ENCODE data around the gene GLRX5.

The GLRX5 gene

GRCh38 chr14:95555053-95555452, 20.2 kb downstream of the GLRX5 start:
- no peak overlapping the region for H3K4me3 ChIP-seq (ENCODE audit: control insufficient read depth, low read depth, low read length)
- DNase-seq (ENCODE audit: low read depth): no peak
- TF ChIP-seq CTCF (conservative IDR thresholded peaks at IDR 0.05; ENCODE audit: control insufficient read depth, insufficient read depth, low read depth, low read length): no peak

GRCh38 chr14:95557291-95557690, 22.4 kb downstream of the GLRX5 start:
- H3K4me3 ChIP-seq (ENCODE audit: control insufficient read depth, low read depth, low read length): no peak overlapping the region
- DNase-seq (ENCODE audit: low read depth): no peak
- no peak for TF ChIP-seq CTCF (conservative IDR thresholded peaks at IDR 0.05; ENCODE audit: control insufficient read depth, insufficient read depth, low read depth, low read length)

GRCh38 chr14:95557832-95558231, 23.0 kb downstream of the GLRX5 start:
- no peak for TF ChIP-seq CTCF (conservative IDR thresholded peaks at IDR 0.05; ENCODE audit: control insufficient read depth, insufficient read depth, low read depth, low read length)
- H3K4me3 ChIP-seq (ENCODE audit: control insufficient read depth, low read depth, low read length): no peak overlapping the region
- DNase-seq (ENCODE audit: low read depth): no peak

GRCh38 chr14:95559203-95559602, 24.4 kb downstream of the GLRX5 start:
- DNase-seq (ENCODE audit: low read depth): no peak
- no peak overlapping the region for H3K4me3 ChIP-seq (ENCODE audit: control insufficient read depth, low read depth, low read length)
- no peak for TF ChIP-seq CTCF (conservative IDR thresholded peaks at IDR 0.05; ENCODE audit: control insufficient read depth, insufficient read depth, low read depth, low read length)

- peak; percentile 98 for TF ChIP-seq CTCF (conservative IDR thresholded peaks at IDR 0.05; ENCODE audit: control insufficient read depth, insufficient read depth, low read depth, low read length)
- DNase-seq (ENCODE audit: low read depth): peak; percentile 82
- H3K4me3 ChIP-seq (ENCODE audit: control insufficient read depth, low read depth, low read length): no peak overlapping the region
Measured at GRCh38 chr14:95561001-95561412, 26.2 kb downstream of the GLRX5 start.

- H3K4me3 ChIP-seq (ENCODE audit: control insufficient read depth, low read depth, low read length): no peak overlapping the region
- TF ChIP-seq CTCF (conservative IDR thresholded peaks at IDR 0.05; ENCODE audit: control insufficient read depth, insufficient read depth, low read depth, low read length): no peak
- peak; percentile 43 for DNase-seq (ENCODE audit: low read depth)
Measured at GRCh38 chr14:95562892-95563685, 28.2 kb downstream of the GLRX5 start.

Data from fibroblast of mammary gland (primary cell).